Sigmoid colon (tissue), 7 donors: ENCODE data around the gene COL8A1. TPM values are rescaled to one million over a fixed set of nuclear protein-coding genes. Genes with fewer than 3 reads are reported as not detected.

ENCODE experiments used
- DNase-seq: peaks from one replicate; pipeline ENCODE4 v3.0.0-alpha.2; 2019
- H3K27ac ChIP-seq, 4 donors: fragments of 200-600 bp; sonication (generic); one replicate each; pipeline ENCODE4 v1.5.1; 2016 to 2019; ENCODE audit warnings: mild to moderate bottlenecking in 1 of 4
- H3K27me3 ChIP-seq, 3 donors: fragments of 200-600 bp; sonication (generic); one replicate each; pipeline ENCODE4 v1.5.1; 2019; ENCODE audit warnings: mild to moderate bottlenecking in 1 of 3
- H3K36me3 ChIP-seq, 4 donors: fragments of 200-600 bp; sonication (generic); one replicate each; pipeline ENCODE4 v1.5.1; 2016 to 2019
- H3K4me1 ChIP-seq, 4 donors: fragments of 200-600 bp; sonication (generic); one replicate each; pipeline ENCODE4 v1.5.1; 2017 to 2019
- H3K4me3 ChIP-seq, 4 donors: fragments of 200-600 bp; sonication (generic); one replicate each; pipeline ENCODE4 v1.5.1; 2017 to 2019; ENCODE audit warnings: mild to moderate bottlenecking in 2 of 4, moderate library complexity in 1 of 4
- H3K9me3 ChIP-seq, 4 donors: fragments of 200-600 bp in 3 of 4; sonication (generic) in 3 of 4; one replicate each; pipeline versions ENCODE4 v1.5.1 to v1.6.1; 2013 to 2019
- EP300 ChIP-seq, 4 donors: sonication (generic); formaldehyde crosslinking; IDR thresholded peaks; one replicate each; pipeline ENCODE4 v1.6.1; 2017; ENCODE audit warnings: antibody characterized with exemption in 4 of 4
- POLR2A ChIP-seq, 2 donors: fragments of 450-650 bp; IDR thresholded peaks; one replicate each; pipeline ENCODE4 v1.6.1; 2016; ENCODE audit warnings: antibody characterized with exemption in 2 of 2, mild to moderate bottlenecking in 2 of 2, moderate library complexity in 2 of 2
- POLR2AphosphoS5 ChIP-seq, 4 donors: sonication (generic); formaldehyde crosslinking; IDR thresholded peaks; one replicate each; pipeline ENCODE4 v1.6.1; 2017; ENCODE audit warnings: antibody characterized with exemption in 4 of 4
- WGBS, 2 donors: extraction: QIAGEN DNeasy Blood & Tissue Kit; methylation state at CpG; one replicate each; pipeline ENCODE4 v1.1.7; 2013; 5-methylcytosine and 5-hydroxymethylcytosine counted together
- intact Hi-C: fragments of 100-400 bp; cut with DNase I; formaldehyde crosslinking; loops from one replicate; pipeline ENCODE4 v1.15.1; 2023
- polyA plus RNA-seq, 3 donors: library from polyadenylated mRNA; stranded (reverse); fragments of 200-250 nt; gene quantifications; one replicate each; pipeline ENCODE4 v1.2.3, GENCODE V29; 2013
- total RNA-seq, 4 donors: library from RNA; depleted of rRNA; stranded (reverse); fragments of >200 nt; gene quantifications; one replicate each; pipeline ENCODE4 v1.1.0, GENCODE V29; 2016
- TF ChIP-seq, protein P1 (sequence below), 4 experiments: fragments of 450-650 bp in 3 of 4; fragments of 200-600 bp in 1 of 4; IDR thresholded peaks; one replicate each; pipeline ENCODE4 v1.5.1; 2016 to 2019; ENCODE audit warnings: antibody characterized with exemption in 4 of 4, mild to moderate bottlenecking in 3 of 4, moderate library complexity in 2 of 4
- donor health status: healthy with polysubstance abuse.
- donor health status: Bipolar disorder and iron deficiency.
- donor health status: healthy.

Gene COL8A1
- total and polyA plus RNA-seq, 7 donors: 0.23 to 39.6 (median 15.3) TPM

DNA sequence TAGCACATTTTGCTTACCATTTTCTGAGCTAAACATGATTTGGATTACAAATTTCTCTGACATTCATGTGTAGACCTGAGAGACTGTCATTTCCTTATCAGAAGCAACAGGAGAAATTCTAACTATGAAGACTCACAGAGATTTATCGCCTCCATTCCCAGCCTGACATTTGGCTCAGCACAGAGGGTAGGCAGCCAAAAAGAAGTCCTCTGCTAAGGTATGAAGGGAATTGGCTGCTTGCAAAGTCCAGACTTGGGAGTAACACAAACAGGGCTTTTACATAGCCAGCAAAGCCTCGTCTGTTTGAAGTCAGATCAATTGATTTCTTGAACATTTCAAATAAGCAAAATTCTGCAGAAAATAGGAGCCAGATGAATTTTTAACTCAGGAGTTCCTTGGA, 122.2 kb downstream of the COL8A1 start:
- Histone ChIP-seq H3K36me3 (no peaks in the 10 kb centered on the region), H3K9me3 (no peaks in the 10 kb centered on the region), H3K4me3 (no peak overlapping the region), H3K27ac (peak overlapping the region in 1 of 4 donors; percentile 30), H3K4me1 (peaks cover 0 to 54% (median 36%) of the 10 kb centered on the region in 4 donors), H3K27me3 (no peaks in the 10 kb centered on the region)
- 68% methylated on average over 2 of the region's 2 CpGs for WGBS, 2 donors
- DNase-seq: no peak
- TF ChIP-seq POLR2AphosphoS5 (IDR thresholded peaks at IDR 0.05): peak in 2 of 4 donors; percentile 57 to 66
- TF ChIP-seq, protein P1, sequence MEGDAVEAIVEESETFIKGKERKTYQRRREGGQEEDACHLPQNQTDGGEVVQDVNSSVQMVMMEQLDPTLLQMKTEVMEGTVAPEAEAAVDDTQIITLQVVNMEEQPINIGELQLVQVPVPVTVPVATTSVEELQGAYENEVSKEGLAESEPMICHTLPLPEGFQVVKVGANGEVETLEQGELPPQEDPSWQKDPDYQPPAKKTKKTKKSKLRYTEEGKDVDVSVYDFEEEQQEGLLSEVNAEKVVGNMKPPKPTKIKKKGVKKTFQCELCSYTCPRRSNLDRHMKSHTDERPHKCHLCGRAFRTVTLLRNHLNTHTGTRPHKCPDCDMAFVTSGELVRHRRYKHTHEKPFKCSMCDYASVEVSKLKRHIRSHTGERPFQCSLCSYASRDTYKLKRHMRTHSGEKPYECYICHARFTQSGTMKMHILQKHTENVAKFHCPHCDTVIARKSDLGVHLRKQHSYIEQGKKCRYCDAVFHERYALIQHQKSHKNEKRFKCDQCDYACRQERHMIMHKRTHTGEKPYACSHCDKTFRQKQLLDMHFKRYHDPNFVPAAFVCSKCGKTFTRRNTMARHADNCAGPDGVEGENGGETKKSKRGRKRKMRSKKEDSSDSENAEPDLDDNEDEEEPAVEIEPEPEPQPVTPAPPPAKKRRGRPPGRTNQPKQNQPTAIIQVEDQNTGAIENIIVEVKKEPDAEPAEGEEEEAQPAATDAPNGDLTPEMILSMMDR (IDR thresholded peaks at IDR 0.05): no peak
- intact Hi-C loops: no loop called here

DNA sequence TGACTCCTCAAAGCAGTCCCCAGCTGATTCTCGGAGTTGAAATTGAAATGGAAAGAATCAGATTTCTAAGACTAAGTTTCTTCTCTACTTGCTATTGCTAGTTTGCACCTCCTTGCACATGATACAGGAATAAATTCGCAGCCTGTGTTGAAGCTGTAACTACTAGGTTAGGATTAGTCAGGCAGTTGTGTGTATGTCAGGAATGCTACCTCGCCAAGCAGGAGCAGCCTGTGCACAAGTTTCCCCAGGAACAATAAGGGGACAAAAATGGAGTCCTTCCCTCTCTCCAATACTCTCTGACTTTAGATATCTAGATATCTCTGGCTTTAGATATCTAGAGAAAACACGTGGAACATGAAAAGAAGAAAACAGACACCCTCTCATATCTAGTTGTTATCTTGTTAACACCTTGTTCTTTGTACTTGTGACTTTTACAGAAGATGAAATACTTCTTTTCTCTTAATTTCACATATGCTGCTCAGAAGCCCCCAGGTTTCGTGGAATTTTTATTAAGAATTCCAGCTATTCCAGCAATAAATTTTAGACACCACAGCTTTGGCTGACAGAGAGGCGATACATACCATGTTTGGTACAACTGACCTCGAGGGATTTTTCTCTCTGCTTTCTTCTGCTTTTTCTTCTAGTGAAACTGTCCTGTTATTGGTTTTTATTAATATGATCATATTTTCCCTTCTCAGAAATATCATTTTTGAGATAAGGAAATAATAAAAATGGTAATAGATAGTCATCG, 123.2 kb downstream of the COL8A1 start:
- intact Hi-C loops: no loop called here
- Histone ChIP-seq H3K4me1 (peaks cover 0 to 48% (median 36%) of the 10 kb centered on the region in 4 donors), H3K27ac (no peak overlapping the region), H3K36me3 (no peaks in the 10 kb centered on the region), H3K27me3 (no peaks in the 10 kb centered on the region), H3K4me3 (no peak overlapping the region), H3K9me3 (no peaks in the 10 kb centered on the region)
- DNase-seq: no peak
- TF ChIP-seq POLR2AphosphoS5 (IDR thresholded peaks at IDR 0.05) (no peak), EP300 (IDR thresholded peaks at IDR 0.05) (no peak), POLR2A (IDR thresholded peaks at IDR 0.05) (no peak)
- TF ChIP-seq, protein P1 (IDR thresholded peaks at IDR 0.05): no peak
- WGBS, 2 donors: 67 to 81% methylated on average over 8 of the region's 8 CpGs

DNA sequence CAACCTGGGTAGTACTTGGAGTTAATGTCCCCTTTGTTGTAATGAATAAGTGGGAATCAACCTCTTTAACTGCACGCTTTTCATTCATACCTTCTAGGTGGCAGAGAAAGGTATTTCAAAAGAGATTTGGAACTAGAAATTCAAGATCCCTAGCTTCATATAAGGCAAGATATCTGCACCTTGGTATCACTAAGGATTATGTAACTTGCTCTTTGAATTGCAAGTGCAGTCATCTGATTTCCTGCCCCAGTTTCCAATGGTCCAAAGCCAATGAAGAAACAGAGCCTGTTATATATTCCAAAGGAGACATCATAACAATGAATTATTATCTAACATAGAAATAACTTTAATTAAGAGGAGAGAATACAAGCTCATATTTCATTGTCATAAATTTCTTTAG, 124.5 kb downstream of the COL8A1 start:
- intact Hi-C loops: no loop called here
- H3K27me3 ChIP-seq: no peaks in the 10 kb centered on the region
- DNase-seq: no peak
- no peak overlapping the region for H3K4me3 ChIP-seq
- H3K4me1 ChIP-seq: peaks cover 0 to 42% (median 35%) of the 10 kb centered on the region in 4 donors
- TF ChIP-seq POLR2A (IDR thresholded peaks at IDR 0.05) (no peak), EP300 (IDR thresholded peaks at IDR 0.05) (no peak), POLR2AphosphoS5 (IDR thresholded peaks at IDR 0.05) (no peak)
- TF ChIP-seq, protein P1 (IDR thresholded peaks at IDR 0.05): no peak
- no peaks in the 10 kb centered on the region for H3K9me3 ChIP-seq
- H3K36me3 ChIP-seq: no peaks in the 10 kb centered on the region
- 94 to 95% methylated on average over 1 of the region's 1 CpG for WGBS, 2 donors
- H3K27ac ChIP-seq: no peak overlapping the region

DNA sequence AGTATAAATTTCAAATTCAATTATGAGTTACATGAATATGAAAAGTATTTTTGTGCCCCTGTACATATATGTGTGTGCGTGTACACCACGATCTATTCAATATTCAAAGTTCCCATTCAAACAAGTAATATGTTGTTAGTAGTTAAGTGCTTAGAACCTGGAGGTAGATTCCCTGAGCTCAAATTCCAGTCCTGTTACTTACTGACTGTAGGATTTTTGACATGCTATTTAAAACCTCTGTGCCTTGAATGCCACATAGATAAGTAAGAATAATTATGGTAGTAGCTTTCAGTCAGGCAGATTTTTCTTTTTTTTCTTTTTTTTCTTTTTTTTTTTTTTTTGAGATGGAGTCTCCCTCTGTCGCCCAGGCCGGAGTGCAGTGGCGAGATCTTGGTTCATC, 126.0 kb downstream of the COL8A1 start:
- TF ChIP-seq, protein P1 (IDR thresholded peaks at IDR 0.05): no peak
- TF ChIP-seq EP300 (IDR thresholded peaks at IDR 0.05): no peak
- no peak for TF ChIP-seq POLR2A (IDR thresholded peaks at IDR 0.05)
- no peaks in the 10 kb centered on the region for H3K36me3 ChIP-seq
- WGBS, 2 donors: 94 to 97% methylated on average over 5 of the region's 5 CpGs
- intact Hi-C loops: no loop called here
- H3K27ac ChIP-seq: no peak overlapping the region
- no peak overlapping the region for H3K4me3 ChIP-seq
- H3K9me3 ChIP-seq: no peaks in the 10 kb centered on the region
- no peaks in the 10 kb centered on the region for H3K27me3 ChIP-seq
- no peak for DNase-seq
- H3K4me1 ChIP-seq: peaks cover 0 to 32% (median 25%) of the 10 kb centered on the region in 4 donors
